Loucy (cell line): Measurements from ENCODE around the gene MSL1.

Experiments used
- H2AFZ ChIP-seq: fragments of 200-600 bp; sonication (generic); 2 replicates; pipeline ENCODE4 v1.6.0; 2016; ENCODE audit warnings: antibody characterized with exemption, mild to moderate bottlenecking, low read length, moderate library complexity
- H3F3A ChIP-seq: fragments of 200-600 bp; 2 replicates; pipeline ENCODE4 v1.6.0; 2016; ENCODE audit warnings: antibody characterized with exemption, low read depth, mild to moderate bottlenecking
- H3K27me3 ChIP-seq: fragments of 200-600 bp; sonication (generic); 2 replicates; pipeline ENCODE4 v1.6.1; 2014; ENCODE audit warnings: low read length, mild to moderate bottlenecking; ENCODE audit not compliant: insufficient read depth, poor library complexity, severe bottlenecking
- H3K36me3 ChIP-seq: fragments of 200-600 bp; sonication (generic); 2 replicates; pipeline ENCODE4 v1.6.1; 2016; ENCODE audit warnings: low read length; ENCODE audit not compliant: insufficient read depth
- H3K4me1 ChIP-seq: fragments of 200-600 bp; sonication (generic); 2 replicates; pipeline ENCODE4 v1.5.1; 2014; ENCODE audit warnings: low read length, mild to moderate bottlenecking; ENCODE audit not compliant: insufficient read depth, poor library complexity, severe bottlenecking
- H3K4me2 ChIP-seq: fragments of 200-600 bp; sonication (generic); 2 replicates; pipeline ENCODE4 v1.6.0; 2014; ENCODE audit warnings: antibody characterized with exemption, low read length, low read depth, mild to moderate bottlenecking; ENCODE audit not compliant: poor library complexity, severe bottlenecking
- H3K4me3 ChIP-seq: fragments of 200-600 bp; sonication (generic); 2 replicates; pipeline ENCODE4 v1.5.1; 2014; ENCODE audit warnings: low read length, mild to moderate bottlenecking, mixed read lengths; ENCODE audit not compliant: poor library complexity, severe bottlenecking
- H3K79me2 ChIP-seq: fragments of 200-600 bp; sonication (generic); 2 replicates; pipeline ENCODE4 v1.6.1; 2014; ENCODE audit warnings: low read length; ENCODE audit not compliant: insufficient read depth
- H3K9ac ChIP-seq: fragments of 200-600 bp; sonication (generic); 2 replicates; pipeline ENCODE4 v1.6.0; 2014; ENCODE audit warnings: mild to moderate bottlenecking, low read depth, low read length, moderate library complexity; ENCODE audit not compliant: poor library complexity, severe bottlenecking
- H3K9me2 ChIP-seq: fragments of 200-600 bp; sonication (generic); replicated peaks from 2 replicates; pipeline ENCODE4 v1.6.1; 2016; ENCODE audit warnings: low read depth, low read length, mixed read lengths
- H3K9me3 ChIP-seq: fragments of 200-600 bp; sonication (generic); 2 replicates; pipeline ENCODE4 v1.6.1; 2014; ENCODE audit warnings: mild to moderate bottlenecking, antibody characterized with exemption, low read length, low read depth; ENCODE audit not compliant: insufficient read depth
- H4K20me1 ChIP-seq: fragments of 200-600 bp; sonication (generic); 2 replicates; pipeline ENCODE4 v1.6.0; 2014; ENCODE audit warnings: antibody characterized with exemption, low read length, mild to moderate bottlenecking; ENCODE audit not compliant: insufficient read depth, poor library complexity, severe bottlenecking
- EZH2phosphoT487 ChIP-seq: fragments of 200-600 bp; IDR thresholded peaks from 2 replicates; pipeline ENCODE4 v1.6.1; 2018; ENCODE audit warnings: antibody characterized with exemption, mild to moderate bottlenecking, moderate library complexity, borderline replicate concordance
- TF ChIP-seq, protein P1 (sequence below): fragments of 200-600 bp; sonication (generic); conservative IDR thresholded peaks from 2 replicates; pipeline ENCODE4 v1.5.1; 2014; ENCODE audit warnings: mild to moderate bottlenecking, antibody characterized with exemption, low read length

MSL1 gene

DNA sequence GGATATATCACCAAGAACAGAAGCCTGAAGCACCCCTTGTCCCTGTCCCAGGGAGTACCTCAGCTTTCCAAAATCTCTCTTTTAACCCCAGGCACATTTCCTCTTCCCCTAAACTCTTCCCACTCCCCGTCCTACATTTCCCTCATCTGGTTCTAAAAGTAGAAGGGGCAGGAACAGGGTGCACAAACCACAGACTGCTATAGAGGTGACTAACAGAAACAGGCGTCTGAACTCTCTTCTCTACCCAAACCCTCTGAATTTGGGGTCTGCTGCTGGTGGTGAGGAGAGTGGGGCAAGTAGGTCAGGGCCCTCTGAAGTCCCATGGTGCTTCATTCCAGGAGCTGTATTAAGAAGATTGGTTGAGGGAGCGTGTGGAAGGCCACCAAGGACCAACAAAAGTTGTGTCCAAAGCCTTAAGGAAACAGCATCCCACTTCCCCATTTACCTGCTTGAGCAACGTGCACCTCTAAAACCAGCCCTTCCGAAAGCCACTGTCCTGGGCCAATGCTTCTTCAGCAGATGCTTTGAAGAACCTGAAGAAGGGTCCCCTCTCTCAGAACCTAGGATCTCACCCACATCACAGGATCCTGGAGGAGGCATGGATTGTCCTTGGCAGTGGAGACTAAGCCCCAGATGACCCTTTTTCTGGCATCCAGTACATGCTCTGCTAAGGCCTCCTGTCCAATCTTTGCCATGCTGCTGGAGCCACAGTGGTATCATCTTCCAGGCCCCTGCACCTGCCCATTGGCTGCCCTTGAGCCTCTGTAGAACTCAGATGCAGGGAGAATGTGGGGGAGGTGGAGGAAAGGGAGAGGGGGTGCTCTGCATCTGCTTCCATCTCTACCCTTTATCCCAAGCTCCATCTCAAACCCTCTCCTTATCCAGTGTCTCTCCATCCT, 15.7 kb upstream of the MSL1 start:
- H3K4me3 ChIP-seq: no peak overlapping the region
- H3K4me2 ChIP-seq: no peak overlapping the region
- TF ChIP-seq EZH2phosphoT487: no peak
- TF ChIP-seq, protein P1, sequence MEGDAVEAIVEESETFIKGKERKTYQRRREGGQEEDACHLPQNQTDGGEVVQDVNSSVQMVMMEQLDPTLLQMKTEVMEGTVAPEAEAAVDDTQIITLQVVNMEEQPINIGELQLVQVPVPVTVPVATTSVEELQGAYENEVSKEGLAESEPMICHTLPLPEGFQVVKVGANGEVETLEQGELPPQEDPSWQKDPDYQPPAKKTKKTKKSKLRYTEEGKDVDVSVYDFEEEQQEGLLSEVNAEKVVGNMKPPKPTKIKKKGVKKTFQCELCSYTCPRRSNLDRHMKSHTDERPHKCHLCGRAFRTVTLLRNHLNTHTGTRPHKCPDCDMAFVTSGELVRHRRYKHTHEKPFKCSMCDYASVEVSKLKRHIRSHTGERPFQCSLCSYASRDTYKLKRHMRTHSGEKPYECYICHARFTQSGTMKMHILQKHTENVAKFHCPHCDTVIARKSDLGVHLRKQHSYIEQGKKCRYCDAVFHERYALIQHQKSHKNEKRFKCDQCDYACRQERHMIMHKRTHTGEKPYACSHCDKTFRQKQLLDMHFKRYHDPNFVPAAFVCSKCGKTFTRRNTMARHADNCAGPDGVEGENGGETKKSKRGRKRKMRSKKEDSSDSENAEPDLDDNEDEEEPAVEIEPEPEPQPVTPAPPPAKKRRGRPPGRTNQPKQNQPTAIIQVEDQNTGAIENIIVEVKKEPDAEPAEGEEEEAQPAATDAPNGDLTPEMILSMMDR: no peak
- H4K20me1 ChIP-seq: no peaks in the 10 kb centered on the region
- H3K36me3 ChIP-seq: no peaks in the 10 kb centered on the region
- H3K9me3 ChIP-seq: no peaks in the 10 kb centered on the region
- no peaks in the 10 kb centered on the region for H3K9me2 ChIP-seq
- H2AFZ ChIP-seq: no peak overlapping the region; the same call in 1 of the 2 replicates
- no peaks in the 10 kb centered on the region for H3K79me2 ChIP-seq
- no peak overlapping the region for H3K9ac ChIP-seq
- no peaks in the 10 kb centered on the region for H3K27me3 ChIP-seq
- H3K4me1 ChIP-seq: peaks cover 48% of the 10 kb centered on the region
- H3F3A ChIP-seq: no peaks in the 10 kb centered on the region

DNA sequence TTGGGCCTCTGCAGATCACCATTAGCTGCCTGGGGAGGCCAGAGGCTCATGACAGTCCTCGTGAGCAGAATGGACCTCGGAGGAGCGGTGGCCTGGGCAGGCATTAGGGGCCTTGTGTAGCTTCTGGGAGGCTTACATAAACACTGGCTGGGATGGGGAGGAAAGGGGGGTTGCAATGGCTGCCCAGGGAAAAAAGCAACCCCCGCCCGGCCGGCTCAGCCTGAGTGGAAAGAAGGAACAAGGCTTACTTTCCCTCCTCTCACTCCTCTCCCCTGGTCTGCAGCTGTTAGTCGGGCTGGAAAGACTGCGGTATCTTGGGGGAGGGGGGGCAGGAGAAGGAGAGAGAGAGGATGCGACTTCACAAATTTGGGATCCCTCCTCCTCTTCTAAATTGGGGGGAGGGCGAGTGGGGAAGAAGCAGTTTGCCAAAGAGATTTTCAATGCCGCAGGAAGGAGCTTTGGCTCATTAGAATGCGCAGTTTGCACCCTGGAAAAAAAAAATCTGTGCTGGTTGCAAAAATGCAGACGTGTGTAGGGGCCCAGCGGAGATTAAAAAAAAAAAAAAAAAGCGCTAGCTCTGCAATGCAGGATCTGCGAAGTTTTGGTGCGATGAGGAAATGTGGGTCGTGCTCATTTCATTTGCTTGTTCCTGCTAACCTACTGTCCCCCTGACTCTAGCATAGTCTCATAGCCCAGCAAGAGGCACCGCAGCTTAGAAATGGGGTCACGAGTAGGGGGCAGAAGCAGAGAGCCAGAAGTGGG, 14.8 kb upstream of the MSL1 start:
- Histone ChIP-seq H3K79me2 (no peaks in the 10 kb centered on the region), H3K9me3 (no peaks in the 10 kb centered on the region), H4K20me1 (no peaks in the 10 kb centered on the region), H3F3A (no peaks in the 10 kb centered on the region), H2AFZ (no peak overlapping the region), H3K4me2 (no peak overlapping the region), H3K9me2 (no peaks in the 10 kb centered on the region), H3K36me3 (no peaks in the 10 kb centered on the region), H3K9ac (no peak overlapping the region), H3K27me3 (no peaks in the 10 kb centered on the region), H3K4me3 (no peak overlapping the region), H3K4me1 (peaks cover 54% of the 10 kb centered on the region)
- TF ChIP-seq, protein P1: no peak
- no peak for TF ChIP-seq EZH2phosphoT487

DNA sequence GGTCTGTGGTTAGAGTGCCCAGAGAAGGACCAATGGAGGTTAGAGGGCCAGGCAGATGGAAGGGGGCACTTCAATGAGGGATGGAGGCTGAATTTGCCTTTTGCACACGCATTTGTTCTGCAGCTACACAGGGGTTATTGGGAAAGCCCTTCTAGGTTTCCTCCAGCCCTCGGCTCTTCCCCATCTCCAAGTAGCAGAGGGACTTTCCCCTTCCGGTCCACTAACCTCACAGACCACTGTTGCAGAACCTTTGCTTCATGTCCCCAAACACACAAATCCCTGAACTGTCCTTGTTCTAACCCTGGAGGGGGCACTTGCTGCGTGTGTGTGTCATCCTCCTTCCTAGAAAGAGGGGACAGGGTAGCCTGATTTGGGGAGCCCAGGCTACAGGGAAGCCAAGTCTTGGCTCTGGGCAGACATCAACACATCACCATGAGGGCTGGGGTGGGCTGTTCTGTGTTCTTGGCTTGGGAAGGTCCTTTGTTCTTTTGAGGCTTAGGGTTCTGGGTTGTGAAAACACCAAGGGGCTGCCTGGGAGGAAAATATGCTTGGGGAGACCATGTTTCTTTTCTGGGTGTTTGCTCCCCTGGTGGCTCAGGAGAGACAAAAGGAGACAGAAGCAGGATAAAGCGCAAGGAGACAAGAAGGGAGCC, 14.1 kb upstream of the MSL1 start:
- H4K20me1 ChIP-seq: no peaks in the 10 kb centered on the region
- TF ChIP-seq EZH2phosphoT487: no peak
- TF ChIP-seq, protein P1: no peak
- no peak overlapping the region for H3K4me3 ChIP-seq
- peaks cover 61% of the 10 kb centered on the region for H3K4me1 ChIP-seq
- no peaks in the 10 kb centered on the region for H3K9me3 ChIP-seq
- H3K9ac ChIP-seq: no peak overlapping the region
- H3K9me2 ChIP-seq: no peaks in the 10 kb centered on the region
- no peak overlapping the region for H3K4me2 ChIP-seq
- no peaks in the 10 kb centered on the region for H3K79me2 ChIP-seq
- H2AFZ ChIP-seq: peak overlapping the region; percentile 46; the same call in 1 of the 2 replicates
- H3K36me3 ChIP-seq: no peaks in the 10 kb centered on the region
- no peaks in the 10 kb centered on the region for H3F3A ChIP-seq
- no peaks in the 10 kb centered on the region for H3K27me3 ChIP-seq
